NT2/D1 (cell line): ENCODE data around the gene CHMP3.

ENCODE experiments used
- DNase-seq: peaks from one replicate; pipeline ENCODE4 v3.0.0-alpha.2; 2011; ENCODE audit warnings: low read depth, low spot score
- H3K27me3 ChIP-seq: 2 replicates; pipeline ENCODE4 v1.6.0; 2011; ENCODE audit warnings: mild to moderate bottlenecking; ENCODE audit not compliant: insufficient read length, insufficient read depth
- H3K36me3 ChIP-seq: 2 replicates; pipeline ENCODE4 v1.6.1; 2011; ENCODE audit warnings: mild to moderate bottlenecking, low read length, mixed read lengths; ENCODE audit not compliant: insufficient read depth, insufficient read length
- H3K4me1 ChIP-seq: 2 replicates; pipeline ENCODE4 v1.5.1; 2011; ENCODE audit not compliant: insufficient read depth, insufficient read length
- H3K4me3 ChIP-seq: 2 replicates; pipeline ENCODE4 v1.5.1; 2011; ENCODE audit warnings: low read depth; ENCODE audit not compliant: insufficient read length
- H3K9ac ChIP-seq: 2 replicates; pipeline ENCODE4 v1.6.0; 2011; ENCODE audit warnings: low read depth; ENCODE audit not compliant: insufficient read length
- H3K9me3 ChIP-seq: 2 replicates; pipeline ENCODE4 v1.5.1; 2011; ENCODE audit warnings: mild to moderate bottlenecking, low read length; ENCODE audit not compliant: insufficient read depth
- SUZ12 ChIP-seq: IDR thresholded peaks from 2 replicates; pipeline ENCODE4 v1.6.1; 2011; ENCODE audit not compliant: insufficient read length, insufficient read depth; ENCODE audit errors: extremely low read depth
- YY1 ChIP-seq: IDR thresholded peaks from 2 replicates; pipeline ENCODE4 v1.6.1; 2011; ENCODE audit not compliant: insufficient read length, insufficient read depth
- ZNF274 ChIP-seq: IDR thresholded peaks from 2 replicates; pipeline ENCODE4 v1.6.1; 2011; ENCODE audit warnings: mild to moderate bottlenecking, low read depth, low read length

The CHMP3 gene

DNA sequence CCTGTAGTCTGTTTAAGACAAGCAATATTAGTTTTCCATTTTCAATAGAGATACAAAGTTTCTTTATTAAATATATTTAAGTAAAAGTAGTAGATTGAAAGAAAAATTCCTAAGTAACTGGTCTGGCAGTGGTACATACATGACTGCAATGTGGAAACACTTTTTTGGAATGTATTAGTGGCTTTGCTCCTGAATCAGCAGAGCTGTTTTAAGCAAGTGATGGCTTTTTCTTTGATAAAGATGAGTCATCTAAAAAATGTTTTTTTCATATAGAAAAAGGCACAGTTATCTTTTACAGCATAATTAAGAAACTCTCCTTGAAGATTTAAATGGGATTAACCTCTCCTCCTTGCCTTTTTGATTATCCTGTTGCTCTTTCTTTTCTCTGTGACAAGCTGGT is 87.2 kb downstream of the CHMP3 start:
- Histone ChIP-seq H3K9me3 (no peaks in the 10 kb centered on the region), H3K36me3 (peaks cover 57% of the 10 kb centered on the region), H3K27me3 (no peaks in the 10 kb centered on the region), H3K4me1 (no peaks in the 10 kb centered on the region), H3K9ac (no peak overlapping the region), H3K4me3 (no peak overlapping the region)
- DNase-seq: no peak
- TF ChIP-seq SUZ12: no peak
- TF ChIP-seq YY1: no peak
- TF ChIP-seq ZNF274: no peak

DNA sequence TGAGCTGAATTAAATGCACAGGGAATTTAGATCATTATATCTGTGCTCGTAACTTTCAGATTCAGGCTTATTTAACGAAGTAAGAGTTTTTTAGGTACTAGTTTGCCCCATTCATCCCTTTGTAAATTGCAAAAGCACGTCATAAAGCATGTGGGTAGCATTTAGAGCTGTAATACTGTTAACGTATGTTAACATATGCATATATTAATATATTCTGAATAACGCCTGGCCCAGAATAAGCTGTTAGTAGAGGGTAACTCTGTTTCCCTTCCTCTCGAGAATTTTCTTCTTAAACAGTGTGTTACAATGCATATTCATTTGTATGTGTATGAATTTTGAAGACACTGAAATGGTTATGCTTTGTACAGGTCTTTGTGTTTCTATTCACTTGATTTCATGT is 91.6 kb downstream of the CHMP3 start:
- Histone ChIP-seq H3K36me3 (peaks cover 57% of the 10 kb centered on the region), H3K4me1 (no peaks in the 10 kb centered on the region), H3K4me3 (no peak overlapping the region), H3K27me3 (no peaks in the 10 kb centered on the region), H3K9ac (no peak overlapping the region), H3K9me3 (no peaks in the 10 kb centered on the region)
- TF ChIP-seq SUZ12 (no peak), ZNF274 (no peak), YY1 (no peak)
- DNase-seq: no peak

DNA sequence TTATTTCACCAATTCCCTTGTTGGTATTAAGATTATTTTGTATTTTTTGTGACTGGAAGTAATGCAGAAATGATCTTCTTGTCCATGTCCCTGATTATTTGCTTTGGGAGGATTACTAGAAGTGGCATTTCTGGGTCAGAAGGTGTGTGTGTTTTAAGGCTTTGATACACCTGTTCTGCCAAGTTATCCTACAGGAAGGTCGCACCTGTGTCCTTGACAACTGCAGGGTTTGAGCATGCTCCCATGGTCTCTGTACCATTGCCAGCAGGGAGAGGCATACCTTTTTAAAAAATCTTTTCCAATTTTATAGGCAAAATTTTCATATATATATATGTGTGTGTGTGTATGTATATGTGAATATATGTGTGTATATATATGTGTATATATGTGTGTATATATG is 92.4 kb downstream of the CHMP3 start:
- Histone ChIP-seq H3K9ac (no peak overlapping the region), H3K9me3 (no peaks in the 10 kb centered on the region), H3K4me1 (no peaks in the 10 kb centered on the region), H3K27me3 (no peaks in the 10 kb centered on the region), H3K4me3 (no peak overlapping the region), H3K36me3 (peaks cover 58% of the 10 kb centered on the region)
- DNase-seq: no peak
- TF ChIP-seq ZNF274 (no peak), YY1 (no peak), SUZ12 (no peak)

DNA sequence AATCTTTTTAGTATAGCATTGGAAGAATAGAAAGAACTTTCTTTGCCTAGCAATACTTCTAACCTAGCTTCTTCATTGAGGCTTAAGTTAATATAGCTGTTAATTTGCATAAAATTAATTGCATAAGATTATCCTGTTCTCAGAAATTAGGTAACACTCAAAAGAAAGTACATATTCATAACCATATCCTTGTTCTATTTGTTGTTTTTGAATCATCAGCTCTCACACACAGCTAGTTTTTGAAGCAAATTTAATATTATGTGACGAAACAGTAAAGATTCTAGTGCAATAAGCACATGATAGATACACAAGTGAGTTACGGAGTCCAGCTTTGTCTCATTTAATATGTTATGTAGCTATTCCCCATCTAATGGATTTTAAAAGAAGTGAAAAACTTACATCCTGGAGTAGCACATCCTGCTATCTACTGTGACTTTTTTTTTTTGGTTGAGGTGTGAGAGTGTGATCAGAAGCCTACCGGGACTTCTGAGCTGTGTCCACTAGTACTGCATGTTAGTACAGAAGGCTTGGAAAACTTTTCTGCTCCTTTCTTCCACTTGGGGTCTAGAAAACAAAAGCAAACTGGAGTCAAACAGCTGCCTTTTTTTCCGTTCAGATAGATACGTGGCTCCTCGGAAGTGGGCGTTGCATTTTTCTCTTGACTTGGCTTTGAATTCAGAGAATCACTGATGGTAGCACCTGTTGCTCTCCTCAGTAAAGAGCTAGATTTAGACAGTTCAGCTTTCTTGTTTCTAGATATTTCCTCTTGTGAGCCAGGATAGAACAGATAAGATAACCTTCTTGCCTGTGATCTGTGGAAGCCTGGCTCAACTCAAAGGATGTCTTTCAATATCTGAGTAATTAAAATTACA is 94.8 kb downstream of the CHMP3 start:
- Histone ChIP-seq H3K27me3 (no peaks in the 10 kb centered on the region), H3K9ac (no peak overlapping the region), H3K4me1 (no peaks in the 10 kb centered on the region), H3K9me3 (no peaks in the 10 kb centered on the region), H3K36me3 (peaks cover 59% of the 10 kb centered on the region), H3K4me3 (no peak overlapping the region)
- TF ChIP-seq YY1 (no peak), ZNF274 (no peak), SUZ12 (no peak)
- DNase-seq: no peak

DNA sequence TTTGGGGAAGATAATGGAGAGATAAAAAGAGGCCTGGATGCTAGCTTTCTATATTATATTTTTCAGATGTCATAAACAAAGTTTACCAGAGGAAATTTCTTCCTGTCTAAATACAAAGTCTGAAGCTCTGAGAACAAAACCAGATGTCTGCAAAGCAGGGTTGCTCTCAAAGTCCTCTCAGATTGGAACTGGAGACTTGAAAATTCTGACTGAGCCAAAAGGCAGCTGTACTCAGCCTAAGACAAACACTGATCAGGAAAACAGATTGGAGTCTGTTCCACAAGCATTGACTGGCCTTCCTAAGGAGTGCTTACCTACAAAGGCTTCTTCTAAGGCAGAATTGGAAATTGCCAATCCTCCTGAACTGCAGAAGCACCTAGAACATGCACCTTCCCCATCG is 96.9 kb downstream of the CHMP3 start:
- TF ChIP-seq YY1: no peak
- TF ChIP-seq ZNF274: no peak
- no peak for TF ChIP-seq SUZ12
- H3K27me3 ChIP-seq: no peaks in the 10 kb centered on the region
- H3K9ac ChIP-seq: no peak overlapping the region
- peaks cover 68% of the 10 kb centered on the region for H3K36me3 ChIP-seq
- H3K4me3 ChIP-seq: no peak overlapping the region
- no peaks in the 10 kb centered on the region for H3K4me1 ChIP-seq
- no peaks in the 10 kb centered on the region for H3K9me3 ChIP-seq
- no peak for DNase-seq

DNA sequence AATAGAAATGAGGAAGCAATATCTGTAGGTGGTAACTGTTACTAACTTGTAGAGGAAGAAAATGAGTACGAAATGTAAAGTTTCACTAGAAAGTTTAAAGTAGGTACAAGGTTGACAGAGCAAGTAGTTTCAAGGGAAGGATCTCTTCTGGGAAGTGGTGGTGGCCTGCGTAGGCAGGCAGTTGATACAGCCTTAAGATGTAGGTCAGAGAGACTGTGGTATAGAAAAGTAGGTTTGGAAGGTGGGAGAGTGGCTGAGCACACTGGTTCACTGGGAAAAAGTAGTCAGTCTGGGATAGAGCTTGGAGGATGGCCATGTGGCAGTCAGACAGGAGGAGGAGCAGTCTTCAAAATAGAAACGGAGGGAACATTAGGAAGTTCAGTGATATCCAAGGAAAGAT is 98.6 kb downstream of the CHMP3 start:
- Histone ChIP-seq H3K9me3 (no peaks in the 10 kb centered on the region), H3K4me3 (no peak overlapping the region), H3K4me1 (no peaks in the 10 kb centered on the region), H3K36me3 (peaks cover 72% of the 10 kb centered on the region), H3K9ac (no peak overlapping the region), H3K27me3 (no peaks in the 10 kb centered on the region)
- TF ChIP-seq ZNF274 (no peak), SUZ12 (no peak)
- DNase-seq: no peak

DNA sequence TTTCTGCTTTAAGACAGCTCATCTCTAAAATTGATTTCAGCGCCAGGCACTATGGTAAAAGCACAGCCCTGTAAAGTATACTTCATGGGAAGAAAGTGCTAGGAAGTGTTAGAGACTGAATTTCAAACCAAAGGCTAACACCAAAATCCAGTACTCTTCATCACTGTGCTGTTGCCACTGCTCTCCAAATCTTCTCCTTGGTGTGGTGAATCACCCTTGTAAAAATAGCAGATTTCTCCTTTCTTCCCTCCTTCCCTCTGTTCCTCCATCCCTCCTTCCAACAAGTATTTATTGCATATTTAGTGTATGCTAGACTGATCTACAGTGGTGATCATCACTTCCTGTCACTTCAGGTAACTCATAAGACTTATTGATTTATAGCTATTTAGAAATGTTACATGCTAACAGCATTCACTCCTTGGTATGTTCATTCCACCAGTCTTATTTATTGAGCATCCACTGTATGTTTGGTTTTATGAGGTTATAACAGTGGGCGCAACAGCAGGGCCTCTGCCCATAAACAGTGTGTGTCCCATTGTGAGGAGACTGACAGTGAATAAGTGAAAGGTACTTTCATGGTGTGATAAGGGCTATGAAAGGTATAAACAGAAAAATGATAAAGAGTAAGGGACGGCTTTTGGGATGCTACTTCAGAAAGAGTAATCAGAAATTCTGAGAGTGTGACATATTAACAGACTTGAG is 102.0 kb downstream of the CHMP3 start:
- H3K4me3 ChIP-seq: no peak overlapping the region
- no peak for TF ChIP-seq ZNF274
- TF ChIP-seq SUZ12: no peak
- no peak for TF ChIP-seq YY1
- H3K9me3 ChIP-seq: no peaks in the 10 kb centered on the region
- no peak for DNase-seq
- H3K4me1 ChIP-seq: no peaks in the 10 kb centered on the region
- no peak overlapping the region for H3K9ac ChIP-seq
- H3K36me3 ChIP-seq: peaks cover 82% of the 10 kb centered on the region
- H3K27me3 ChIP-seq: no peaks in the 10 kb centered on the region
